Heart left ventricle (tissue), 13 donors: ENCODE measurements around the gene ANO2.

Experiments used
- CTCF ChIP-seq, 12 donors: fragments of 200-600 bp; sonication (generic) in 4 of 12; IDR thresholded peaks; one replicate each; pipeline versions ENCODE4 v1.5.0 to v1.8.0; 2018 to 2022; ENCODE audit warnings: antibody characterized with exemption in 12 of 12, mild to moderate bottlenecking in 5 of 12
- POLR2A ChIP-seq, 2 donors: fragments of 450-650 bp; IDR thresholded peaks; one replicate each; pipeline ENCODE4 v1.6.1; 2017; ENCODE audit warnings: antibody characterized with exemption in 2 of 2, mild to moderate bottlenecking in 2 of 2, moderate library complexity in 2 of 2
- donor health status: ischemic (EF 13 %, LVEDD 7.1; RV severe dilation, severe dysfunction).
- donor health status: DM: no; HTN: yes; CAD: no.
- donor health status: DM: no; HTN: no; CAD: no.
- donor health status: ischemic (EF 25% LVEDD 6.9; RV normal size, moderate dysfunction).
- donor health status: ischemic (EF 25% LVEDD 5.7; RV mildly dilated, moderate dysfunction).
- donor health status: ischemic (EF 35%, LVEDD 5.7; RV mildly dilated, moderate dysfunction).
- donor health status: nonischemic (EF 11% LVEDD 7.7; RV severe dilation, severe dysfunction).
- donor health status: DM: yes; HTN: yes; CAD: no.
- donor health status: PGD.
- donor health status: ischemic (EF 29% LVEDD 5.4; RV normal size, mild dysfunction).
- donor health status: nonischemic (EF 23%, LVEDD 6.1; RV moderate dilation, normal function).

DNA sequence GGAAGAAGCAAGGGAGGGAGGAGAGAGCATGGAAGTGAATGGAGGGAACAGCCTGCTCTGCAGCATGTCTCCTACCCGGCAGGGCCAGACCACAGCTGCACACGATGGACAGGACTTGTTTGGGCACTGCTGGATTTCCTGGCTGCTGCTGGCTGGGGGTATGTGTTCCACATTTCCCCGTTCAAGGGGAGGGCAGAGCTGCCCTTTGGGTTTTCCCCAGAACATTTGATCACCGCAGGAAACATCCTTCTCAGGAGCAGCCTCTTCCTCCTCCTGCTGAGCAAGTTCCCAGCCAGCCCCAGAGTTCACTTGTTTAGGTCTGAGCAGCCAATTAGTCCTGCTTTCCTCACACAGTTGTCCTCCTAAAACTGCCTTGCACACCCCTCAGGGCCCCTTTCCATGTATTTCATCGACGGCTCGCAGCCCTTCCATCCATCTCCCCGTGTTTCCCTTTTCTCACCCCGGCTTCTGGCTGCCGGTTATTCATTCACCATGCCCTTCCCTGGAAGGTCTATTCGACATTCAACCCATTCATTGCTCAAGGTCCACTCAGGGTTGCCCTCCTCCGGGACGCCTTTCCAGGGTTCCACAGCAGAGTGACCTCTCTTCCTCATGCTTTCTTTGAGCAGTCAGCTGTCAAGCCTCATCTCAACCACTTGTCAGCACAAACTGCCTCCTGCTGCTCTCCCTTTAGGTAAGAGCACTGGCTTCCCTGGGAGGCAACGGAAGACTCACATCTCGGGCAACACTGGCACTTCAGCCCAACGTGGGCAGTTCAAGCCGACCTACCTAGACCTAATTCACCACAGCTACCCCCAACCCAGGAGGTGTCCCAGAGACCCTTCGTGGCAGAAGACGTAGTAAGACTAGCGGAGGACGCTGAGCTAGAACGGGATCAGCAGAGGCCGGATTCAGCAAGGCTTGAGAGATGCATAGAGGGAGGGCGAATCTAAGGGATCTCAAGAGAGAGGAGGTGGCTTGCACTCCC lies 20.1 kb upstream of the ANO2 start:
- TF ChIP-seq CTCF (IDR thresholded peaks at IDR 0.05) (no peak), POLR2A (IDR thresholded peaks at IDR 0.05) (no peak)
